ENCODE measurements around the gene P2RX2.

DNA sequence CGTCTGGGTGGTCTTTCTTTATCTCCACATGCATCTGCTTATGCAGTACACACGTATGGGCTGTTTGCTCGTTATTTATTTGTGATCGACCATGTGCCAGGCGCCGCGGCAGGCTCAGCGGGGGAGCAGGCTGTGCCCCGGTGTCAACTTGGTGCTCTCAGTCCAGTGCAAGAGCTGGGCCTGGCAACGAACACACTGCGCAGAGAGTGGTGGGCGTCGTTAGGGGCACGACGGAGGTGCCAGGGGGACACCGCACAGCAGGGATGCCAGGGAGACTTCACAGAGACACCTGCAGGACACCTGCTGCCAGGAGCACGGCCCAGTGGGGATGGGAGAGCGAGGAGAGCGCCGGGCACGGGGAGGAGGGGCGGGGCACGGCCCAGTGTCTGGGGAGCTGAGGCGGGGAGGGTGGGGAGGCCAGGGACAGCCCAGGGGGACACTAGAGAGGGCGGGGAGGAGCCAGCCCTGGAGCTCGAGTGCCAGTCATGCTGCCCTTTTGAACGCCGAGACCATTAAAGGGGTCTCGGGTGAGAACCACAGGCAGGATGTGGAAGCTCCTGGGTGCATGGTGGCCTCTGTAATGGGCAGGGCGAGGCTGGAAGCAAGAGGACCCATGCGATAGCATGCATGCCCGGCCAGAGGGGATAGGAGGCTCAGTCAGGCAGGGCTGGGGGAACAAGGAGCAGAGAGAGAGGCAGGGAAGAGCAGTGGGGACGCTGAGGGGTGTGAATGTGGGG is 7.5 kb upstream of the P2RX2 start:
- TF ChIP-seq, protein P1, sequence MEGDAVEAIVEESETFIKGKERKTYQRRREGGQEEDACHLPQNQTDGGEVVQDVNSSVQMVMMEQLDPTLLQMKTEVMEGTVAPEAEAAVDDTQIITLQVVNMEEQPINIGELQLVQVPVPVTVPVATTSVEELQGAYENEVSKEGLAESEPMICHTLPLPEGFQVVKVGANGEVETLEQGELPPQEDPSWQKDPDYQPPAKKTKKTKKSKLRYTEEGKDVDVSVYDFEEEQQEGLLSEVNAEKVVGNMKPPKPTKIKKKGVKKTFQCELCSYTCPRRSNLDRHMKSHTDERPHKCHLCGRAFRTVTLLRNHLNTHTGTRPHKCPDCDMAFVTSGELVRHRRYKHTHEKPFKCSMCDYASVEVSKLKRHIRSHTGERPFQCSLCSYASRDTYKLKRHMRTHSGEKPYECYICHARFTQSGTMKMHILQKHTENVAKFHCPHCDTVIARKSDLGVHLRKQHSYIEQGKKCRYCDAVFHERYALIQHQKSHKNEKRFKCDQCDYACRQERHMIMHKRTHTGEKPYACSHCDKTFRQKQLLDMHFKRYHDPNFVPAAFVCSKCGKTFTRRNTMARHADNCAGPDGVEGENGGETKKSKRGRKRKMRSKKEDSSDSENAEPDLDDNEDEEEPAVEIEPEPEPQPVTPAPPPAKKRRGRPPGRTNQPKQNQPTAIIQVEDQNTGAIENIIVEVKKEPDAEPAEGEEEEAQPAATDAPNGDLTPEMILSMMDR (IDR thresholded peaks at IDR 0.05), result no peak
- no peak for TF ChIP-seq POLR2A (IDR thresholded peaks at IDR 0.05)

Data from body of pancreas (tissue), 4 donors.